GM23338 (cell line): ENCODE measurements around the gene P4HA1. TPM values are rescaled to one million over a fixed set of nuclear protein-coding genes. Genes with fewer than 3 reads are reported as not detected.

ENCODE experiments used
- ATAC-seq: fragments of 200-7000 bp; cut with Tn5 transposase; 3 replicates; pipeline ENCODE4 v1.9.1; 2020
- DNase-seq: peaks from one replicate; pipeline ENCODE4 v3.0.0-alpha.2; 2015; ENCODE audit warnings: low spot score
- H2AFZ ChIP-seq: fragments of 200-600 bp; sonication (generic); 2 replicates; pipeline ENCODE4 v1.8.0; 2016; ENCODE audit warnings: antibody characterized with exemption, mild to moderate bottlenecking, moderate library complexity
- H3F3A ChIP-seq: fragments of 200-600 bp; sonication (generic); replicated peaks from 2 replicates; pipeline ENCODE4 v1.8.0; 2017; ENCODE audit warnings: antibody characterized with exemption, mixed run types, low read depth
- H3K27ac ChIP-seq: fragments of 200-600 bp; sonication (generic); 2 replicates; pipeline ENCODE4 v1.6.1; 2016; ENCODE audit warnings: low read depth
- H3K27me3 ChIP-seq: fragments of 200-600 bp; sonication (generic); 2 replicates; pipeline ENCODE4 v1.8.0; 2016; ENCODE audit warnings: mild to moderate bottlenecking, mixed run types, moderate library complexity; ENCODE audit not compliant: insufficient read depth
- H3K36me3 ChIP-seq: fragments of 200-600 bp; sonication (generic); 2 replicates; pipeline ENCODE4 v1.8.0; 2016; ENCODE audit warnings: mild to moderate bottlenecking; ENCODE audit not compliant: insufficient read depth
- H3K4me1 ChIP-seq: fragments of 200-600 bp; sonication (generic); 2 replicates; pipeline ENCODE4 v1.8.0; 2016; ENCODE audit warnings: mild to moderate bottlenecking, moderate library complexity; ENCODE audit not compliant: insufficient read depth
- H3K4me2 ChIP-seq: fragments of 200-600 bp; sonication (generic); 2 replicates; pipeline ENCODE4 v1.7.1; 2017; ENCODE audit warnings: mixed run types
- H3K4me3 ChIP-seq: fragments of 200-600 bp; sonication (generic); 2 replicates; pipeline ENCODE4 v1.6.1; 2016; ENCODE audit warnings: mixed run types
- H3K79me2 ChIP-seq: fragments of 200-600 bp; sonication (generic); replicated peaks from 2 replicates; pipeline ENCODE4 v1.8.0; 2017; ENCODE audit warnings: mild to moderate bottlenecking; ENCODE audit not compliant: insufficient read depth
- H3K9me2 ChIP-seq: fragments of 200-600 bp; sonication (generic); 2 replicates; pipeline ENCODE4 v1.8.0; 2017; ENCODE audit not compliant: insufficient read depth
- H4K20me1 ChIP-seq: fragments of 200-600 bp; sonication (generic); replicated peaks from 2 replicates; pipeline ENCODE4 v1.8.0; 2017; ENCODE audit warnings: mild to moderate bottlenecking; ENCODE audit not compliant: insufficient read depth
- H3K27ac Mint-ChIP-seq: 2 replicates; pipeline ENCODE4 v1.8.0; 2020; ENCODE audit warnings: inconsistent platforms, mild to moderate bottlenecking, moderate library complexity, mixed read lengths
- H3K27me3 Mint-ChIP-seq: 3 replicates; pipeline ENCODE4 v1.8.0; 2022; ENCODE audit warnings: low read depth, mild to moderate bottlenecking, moderate library complexity, mixed read lengths, inconsistent platforms; ENCODE audit not compliant: insufficient read depth, poor library complexity
- H3K36me3 Mint-ChIP-seq: 3 replicates; pipeline ENCODE4 v1.8.0; 2021; ENCODE audit warnings: low read depth, mild to moderate bottlenecking, inconsistent platforms, moderate library complexity, mixed read lengths
- H3K4me1 Mint-ChIP-seq: 3 replicates; pipeline ENCODE4 v1.8.0; 2020; ENCODE audit warnings: mild to moderate bottlenecking, inconsistent platforms, mixed read lengths
- H3K4me3 Mint-ChIP-seq: 3 replicates; pipeline ENCODE4 v1.8.0; 2021; ENCODE audit warnings: moderate library complexity, mild to moderate bottlenecking, inconsistent platforms, mixed read lengths
- H3K9me3 Mint-ChIP-seq: 3 replicates; pipeline ENCODE4 v1.8.0; 2020; ENCODE audit warnings: moderate library complexity, mild to moderate bottlenecking, inconsistent platforms, mixed read lengths
- CREB1 ChIP-seq: fragments of 250-450 bp; sonication (Bioruptor Pico); IDR thresholded peaks from 2 replicates; pipeline ENCODE4 v1.5.0; 2020; ENCODE audit warnings: low read depth, mild to moderate bottlenecking, moderate library complexity
- EZH2phosphoT487 ChIP-seq: fragments of 200-600 bp; sonication (generic); IDR thresholded peaks from one replicate; pipeline ENCODE4 v1.8.1; 2018; ENCODE audit warnings: antibody characterized with exemption; ENCODE audit not compliant: unreplicated experiment
- JUNB ChIP-seq: IDR thresholded peaks from one replicate; pipeline ENCODE4 v1.6.1; 2016; ENCODE audit warnings: antibody characterized with exemption; ENCODE audit not compliant: unreplicated experiment
- NANOG ChIP-seq: IDR thresholded peaks from 2 replicates; pipeline ENCODE4 v1.6.1; 2016; ENCODE audit warnings: antibody characterized with exemption, borderline replicate concordance
- POLR2AphosphoS5 ChIP-seq: IDR thresholded peaks from 2 replicates; pipeline ENCODE4 v1.6.1; 2016; ENCODE audit warnings: antibody characterized with exemption, low read depth
- REST ChIP-seq: IDR thresholded peaks from one replicate; pipeline ENCODE4 v1.6.1; 2018; ENCODE audit warnings: antibody characterized with exemption; ENCODE audit not compliant: unreplicated experiment
- STAT1 ChIP-seq: IDR thresholded peaks from one replicate; pipeline ENCODE4 v1.6.1; 2016; ENCODE audit warnings: antibody characterized with exemption; ENCODE audit not compliant: unreplicated experiment
- ZNF331 ChIP-seq: fragments of 250-450 bp; sonication (Bioruptor Pico); IDR thresholded peaks from 2 replicates; pipeline ENCODE4 v1.5.0; 2020; ENCODE audit warnings: low read depth, mild to moderate bottlenecking, moderate library complexity
- polyA plus RNA-seq: library from polyadenylated mRNA; unstranded; fragments of >200 nt; fragmentation: Nextera tagmentation; extraction: Ambion mirVana; gene quantifications from 2 replicates; pipeline ENCODE4 v1.2.1, GENCODE V29; 2016
- total RNA-seq: library from RNA; depleted of rRNA; stranded (reverse); fragments of >200 nt; shearing (Covaris generic); gene quantifications from 2 replicates; pipeline ENCODE4 v1.2.3, GENCODE V29; 2014
- TF ChIP-seq, protein P1 (sequence below), 2 experiments: fragments of 200-600 bp in 1 of 2; sonication (generic) in 1 of 2; conservative IDR thresholded peaks; 2 replicates each; pipeline versions ENCODE4 v1.5.1 to v1.6.1; 2016 to 2017; ENCODE audit warnings: antibody characterized with exemption in 2 of 2, low read depth in 2 of 2, mild to moderate bottlenecking in 2 of 2, moderate library complexity in 1 of 2

The P4HA1 gene
- total and polyA plus RNA-seq, 2 experiments from 2014 or later = 26.4 to 27.1 TPM

GRCh38 chr10:73097305-73097670 lies 622 bp upstream of the P4HA1 start (continued):
- TF ChIP-seq, protein P1, sequence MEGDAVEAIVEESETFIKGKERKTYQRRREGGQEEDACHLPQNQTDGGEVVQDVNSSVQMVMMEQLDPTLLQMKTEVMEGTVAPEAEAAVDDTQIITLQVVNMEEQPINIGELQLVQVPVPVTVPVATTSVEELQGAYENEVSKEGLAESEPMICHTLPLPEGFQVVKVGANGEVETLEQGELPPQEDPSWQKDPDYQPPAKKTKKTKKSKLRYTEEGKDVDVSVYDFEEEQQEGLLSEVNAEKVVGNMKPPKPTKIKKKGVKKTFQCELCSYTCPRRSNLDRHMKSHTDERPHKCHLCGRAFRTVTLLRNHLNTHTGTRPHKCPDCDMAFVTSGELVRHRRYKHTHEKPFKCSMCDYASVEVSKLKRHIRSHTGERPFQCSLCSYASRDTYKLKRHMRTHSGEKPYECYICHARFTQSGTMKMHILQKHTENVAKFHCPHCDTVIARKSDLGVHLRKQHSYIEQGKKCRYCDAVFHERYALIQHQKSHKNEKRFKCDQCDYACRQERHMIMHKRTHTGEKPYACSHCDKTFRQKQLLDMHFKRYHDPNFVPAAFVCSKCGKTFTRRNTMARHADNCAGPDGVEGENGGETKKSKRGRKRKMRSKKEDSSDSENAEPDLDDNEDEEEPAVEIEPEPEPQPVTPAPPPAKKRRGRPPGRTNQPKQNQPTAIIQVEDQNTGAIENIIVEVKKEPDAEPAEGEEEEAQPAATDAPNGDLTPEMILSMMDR (conservative IDR thresholded peaks at IDR 0.05; ENCODE audit: low read depth in 2 of 2) = no peak
- TF ChIP-seq NANOG = no peak
- TF ChIP-seq STAT1 = no peak
- no peak for TF ChIP-seq JUNB
- no peak for TF ChIP-seq EZH2phosphoT487

DNA sequence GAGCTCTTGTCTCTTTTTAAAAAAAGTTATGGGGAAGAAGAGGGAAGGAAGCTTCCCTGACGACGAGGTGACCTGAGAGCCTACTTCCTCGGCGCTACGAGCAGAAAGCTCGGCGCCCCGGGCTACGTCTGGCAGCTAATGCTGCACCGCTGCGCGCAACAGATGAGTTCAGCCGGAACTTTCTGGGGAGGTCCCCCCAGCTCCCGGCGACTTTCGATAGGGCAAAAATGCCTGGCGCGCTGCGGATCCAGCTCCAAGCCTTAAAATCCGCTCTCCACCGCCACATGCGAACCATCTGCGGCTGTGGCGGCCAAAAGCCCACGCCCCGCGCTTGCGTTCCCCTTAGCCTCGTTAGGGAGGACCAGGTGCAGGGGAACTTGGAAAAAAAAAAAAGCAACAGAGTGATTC lies 621 bp downstream of the P4HA1 start:
- peak overlapping the region; percentile 57 for H3K27ac ChIP-seq
- H2AFZ ChIP-seq = peak overlapping the region; percentile 38; the same call in 1 of the 2 replicates

GRCh38 chr10:73095481-73096021 lies 1.1 kb downstream of the P4HA1 start:
- ATAC-seq (no peak), DNase-seq (peak; percentile 77)
- H3K36me3 ChIP-seq = no peaks in the 10 kb centered on the region
- H3K79me2 ChIP-seq = peaks cover 38% of the 10 kb centered on the region
- peak overlapping the region; percentile 57 for H3K27ac ChIP-seq
- peaks cover 7% of the 10 kb centered on the region for H3K27me3 Mint-ChIP-seq
- no peaks in the 10 kb centered on the region for H3K9me2 ChIP-seq
- H3K27me3 ChIP-seq = no peaks in the 10 kb centered on the region
- peak overlapping the region; percentile 38; the same call in 1 of the 2 replicates for H2AFZ ChIP-seq
- H4K20me1 ChIP-seq = no peaks in the 10 kb centered on the region
- peaks cover 12% of the 10 kb centered on the region for H3K4me1 ChIP-seq
- no peaks in the 10 kb centered on the region for H3F3A ChIP-seq
- peaks cover 19% of the 10 kb centered on the region; the same call in 2 of the 3 replicates for H3K4me1 Mint-ChIP-seq
- peak overlapping the region; percentile 88 for H3K4me3 Mint-ChIP-seq
- peak overlapping the region; percentile 62 for H3K4me3 ChIP-seq
- H3K36me3 Mint-ChIP-seq = no peaks in the 10 kb centered on the region
- H3K9me3 Mint-ChIP-seq = no peaks in the 10 kb centered on the region
- H3K4me2 ChIP-seq = peak overlapping the region; percentile 76
- peak overlapping the region; percentile 94; the same call in 1 of the 2 replicates for H3K27ac Mint-ChIP-seq
- TF ChIP-seq STAT1 (no peak), REST (no peak), ZNF331 (CRISPR knock-in tag) (no peak), EZH2phosphoT487 (no peak), CREB1 (CRISPR knock-in tag) (no peak), NANOG (no peak)

More for the DNA sequence above, 621 bp downstream of the P4HA1 start:
- Histone ChIP-seq H4K20me1 (no peaks in the 10 kb centered on the region), H3K79me2 (peaks cover 34% of the 10 kb centered on the region), H3K36me3 (no peaks in the 10 kb centered on the region), H3F3A (no peaks in the 10 kb centered on the region), H3K9me2 (no peaks in the 10 kb centered on the region), H3K4me1 (peaks cover 12% of the 10 kb centered on the region), H3K4me3 (peak overlapping the region; percentile 62), H3K4me2 (peak overlapping the region; percentile 76), H3K27me3 (no peaks in the 10 kb centered on the region)
- Mint-ChIP-seq H3K36me3 (no peaks in the 10 kb centered on the region), H3K27ac (peak overlapping the region; percentile 94), H3K4me1 (peaks cover 19% of the 10 kb centered on the region; the same call in 2 of the 3 replicates), H3K4me3 (peak overlapping the region; percentile 88), H3K27me3 (peaks cover 7% of the 10 kb centered on the region), H3K9me3 (no peaks in the 10 kb centered on the region)
- peak; percentile 76 for ATAC-seq
- peak; percentile 85 for DNase-seq
- TF ChIP-seq CREB1 (CRISPR knock-in tag) = peak; percentile 5; the same call in 1 of the 2 replicates
- 0 out of 2 replicates have a peak, but pooled peaks have one; percentile 15 for TF ChIP-seq POLR2AphosphoS5
- TF ChIP-seq, protein P1 (conservative IDR thresholded peaks at IDR 0.05; ENCODE audit: low read depth in 2 of 2) = no peak
